GM21576 (cell line): Measurements from ENCODE around the gene GRXCR1.

ENCODE experiments used
- ATAC-seq: cut with Tn5 transposase; IDR thresholded peaks from one replicate; pipeline ENCODE4 v1.9.1; 2021; ENCODE audit warnings: mild to moderate bottlenecking, moderate library complexity; ENCODE audit not compliant: unreplicated experiment

Gene GRXCR1

DNA sequence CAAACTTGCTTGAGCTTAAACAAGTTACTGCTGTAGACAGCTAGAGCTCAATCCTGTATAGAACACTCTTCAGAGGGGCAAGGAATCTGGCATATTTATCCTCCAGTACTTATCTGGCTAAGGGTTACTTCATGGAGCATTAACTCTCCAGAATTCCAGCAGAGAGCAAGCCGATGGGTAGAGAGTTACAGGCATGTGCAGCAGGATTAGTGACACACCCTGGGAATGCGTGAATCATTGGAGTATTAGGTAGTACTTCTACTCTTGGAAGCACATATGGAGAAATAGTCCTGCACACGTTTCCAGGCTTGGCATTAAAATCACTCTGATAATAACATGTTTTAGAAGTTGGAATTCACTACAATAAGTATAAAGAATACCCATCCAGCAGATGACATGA is 35.4 kb downstream of the GRXCR1 start:
- ATAC-seq = no peak

DNA sequence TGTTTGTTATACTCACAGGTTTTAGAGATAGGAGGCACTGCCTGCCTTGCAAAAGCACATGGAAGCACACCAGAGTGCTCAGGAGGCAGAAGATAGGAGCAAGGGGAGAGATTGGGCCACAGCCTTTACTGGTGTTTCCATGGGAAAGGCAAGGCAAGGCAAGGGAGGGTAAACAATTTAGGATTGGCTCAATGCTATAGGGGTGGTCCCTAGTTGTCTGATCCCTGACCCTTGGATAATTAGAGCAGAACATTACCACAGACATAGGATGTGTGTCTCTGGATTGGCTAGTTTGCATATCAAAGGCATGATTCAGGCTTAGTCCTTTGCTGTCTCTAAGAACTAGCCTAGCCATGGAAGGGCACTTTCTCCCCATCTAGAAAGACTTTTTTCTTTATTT is 36.1 kb downstream of the GRXCR1 start:
- ATAC-seq = no peak

- ATAC-seq = no peak
Measured at GRCh38 chr4:42942216-42942615, 49.7 kb downstream of the GRXCR1 start.

- ATAC-seq = no peak
Measured at GRCh38 chr4:42945874-42946273, 53.4 kb downstream of the GRXCR1 start.

GRCh38 chr4:42953321-42953720 is 60.8 kb downstream of the GRXCR1 start:
- no peak for ATAC-seq

DNA sequence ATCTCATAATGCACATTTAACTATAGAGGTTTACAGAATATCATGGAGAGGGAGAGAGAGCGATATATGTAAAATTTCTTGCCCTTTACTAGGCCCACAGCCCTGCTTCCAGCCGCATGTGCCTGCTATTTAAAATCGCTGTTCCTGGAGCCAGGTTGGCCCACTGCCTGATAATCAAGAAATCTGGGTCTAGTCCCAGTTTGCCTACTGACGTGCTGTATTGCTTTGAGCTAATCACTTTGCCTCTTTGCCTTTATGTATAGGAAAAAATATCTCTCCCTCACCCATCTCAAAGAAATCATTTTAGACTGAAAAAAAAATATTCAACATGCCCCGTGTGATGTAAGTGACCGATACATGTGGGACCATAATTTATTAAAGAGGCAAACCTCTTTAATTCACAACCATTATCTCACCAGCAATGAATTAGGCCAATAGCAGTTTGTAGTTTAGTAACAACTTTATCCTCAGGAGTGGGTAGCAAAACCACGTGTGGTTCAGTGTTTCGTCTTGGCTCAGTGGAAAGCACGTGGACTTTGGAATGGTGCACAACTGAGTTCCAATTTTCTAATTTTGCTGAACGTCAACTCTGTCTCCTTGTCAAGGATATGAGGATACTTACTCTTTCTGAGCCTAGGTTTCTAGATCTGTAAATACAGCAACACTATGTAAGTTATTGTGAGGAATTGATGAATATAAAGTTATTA is 62.6 kb downstream of the GRXCR1 start:
- ATAC-seq = no peak

DNA sequence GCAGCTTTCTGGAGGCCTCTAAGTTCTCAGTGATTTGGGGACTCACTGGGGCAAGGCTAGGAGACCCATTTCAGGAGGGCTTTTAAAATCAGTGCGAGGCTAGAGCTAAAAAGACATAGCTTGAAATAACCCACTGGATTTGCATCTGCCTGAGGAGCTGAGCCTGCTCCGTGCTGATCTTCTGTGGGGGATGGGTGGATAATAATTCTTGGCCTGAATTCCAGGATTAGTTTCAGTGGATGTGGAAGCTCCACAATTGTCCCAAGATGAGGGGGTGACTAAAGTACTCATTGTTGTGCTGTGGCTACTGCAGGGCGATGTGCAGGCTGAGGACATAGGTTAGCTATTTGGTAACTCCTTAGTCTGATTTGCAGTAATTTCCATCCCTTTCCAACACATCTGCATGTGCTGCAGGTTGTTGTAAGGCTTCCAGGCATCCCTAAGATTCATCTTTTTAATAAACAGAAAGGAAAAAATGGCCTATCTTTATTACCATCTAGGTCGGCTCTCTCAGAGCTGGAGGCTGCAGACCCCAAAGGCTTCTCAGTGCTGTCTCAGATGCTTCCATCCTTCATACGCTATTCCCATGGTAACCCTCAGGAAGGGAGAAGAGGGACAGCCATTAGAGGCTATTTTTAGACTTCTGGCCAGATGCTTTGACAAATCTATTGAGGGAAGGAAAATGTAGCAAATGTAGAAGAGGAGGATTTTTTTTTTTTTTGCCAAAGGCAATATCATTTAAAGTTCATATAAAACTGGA is 63.4 kb downstream of the GRXCR1 start:
- no peak for ATAC-seq

DNA sequence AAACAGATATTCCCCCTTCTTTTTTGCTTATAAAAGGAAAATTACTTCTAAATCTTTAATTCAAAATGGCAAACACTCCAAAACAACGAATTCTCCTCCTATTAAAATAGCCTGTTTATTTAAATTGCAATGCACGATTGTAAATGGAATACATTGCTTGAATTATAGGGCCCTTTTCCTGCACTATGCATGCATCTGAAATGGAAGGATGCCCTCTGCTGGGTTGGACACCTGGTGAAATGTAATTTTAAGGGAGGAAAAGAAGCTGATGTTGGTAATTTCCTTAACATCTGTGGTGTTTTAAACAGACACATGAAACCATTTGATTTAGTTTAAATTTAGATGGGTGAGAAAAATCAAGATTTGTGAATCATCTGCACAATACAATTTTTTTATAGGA is 72.8 kb downstream of the GRXCR1 start:
- no peak for ATAC-seq

DNA sequence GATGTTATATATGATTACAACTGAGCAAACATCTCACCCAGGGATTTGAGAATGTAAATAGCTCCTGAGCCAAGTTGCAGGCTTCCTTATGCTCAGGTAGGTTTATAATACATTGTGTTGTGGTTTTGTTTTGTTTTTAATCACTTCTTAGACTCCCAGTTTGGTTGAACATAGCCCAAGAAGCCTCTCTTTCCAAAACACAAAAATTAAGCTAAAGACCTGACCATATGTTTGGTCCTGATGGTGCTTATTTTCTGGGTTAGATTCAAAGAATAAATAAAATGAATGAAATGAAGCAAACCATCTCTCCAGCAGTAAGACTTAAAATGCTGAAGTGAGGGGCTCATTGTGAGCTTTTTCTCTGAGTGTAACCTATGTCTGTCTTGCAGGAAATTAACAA is 93.5 kb downstream of the GRXCR1 start:
- ATAC-seq = no peak

- peak; percentile 88 for ATAC-seq
Measured at GRCh38 chr4:42995343-42995944, 102.9 kb downstream of the GRXCR1 start.

GRCh38 chr4:43008793-43009192 is 116.3 kb downstream of the GRXCR1 start:
- no peak for ATAC-seq

- ATAC-seq = no peak
Measured at GRCh38 chr4:43014256-43014655, 121.7 kb downstream of the GRXCR1 start.

GRCh38 chr4:43041632-43042031 is 149.1 kb downstream of the GRXCR1 start:
- no peak for ATAC-seq

DNA sequence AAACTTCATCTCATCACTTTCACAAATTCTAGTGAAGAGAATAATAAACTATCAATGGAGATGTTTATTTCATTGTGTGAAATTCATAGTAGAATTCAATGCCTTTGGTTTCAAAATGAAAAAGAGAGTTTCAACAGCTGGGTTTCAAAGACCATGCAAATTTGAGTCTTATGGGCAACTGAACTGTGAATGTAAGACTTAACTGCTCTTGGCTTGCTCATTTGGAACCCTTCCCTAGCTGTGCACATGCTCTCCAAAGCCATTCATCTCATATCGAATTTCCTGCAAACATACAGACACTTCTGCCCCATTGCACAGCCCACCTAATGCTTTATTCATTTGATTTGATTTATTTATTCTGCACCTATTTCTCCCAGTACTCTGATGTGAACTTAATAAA is 154.5 kb downstream of the GRXCR1 start:
- peak; percentile 59 for ATAC-seq

DNA sequence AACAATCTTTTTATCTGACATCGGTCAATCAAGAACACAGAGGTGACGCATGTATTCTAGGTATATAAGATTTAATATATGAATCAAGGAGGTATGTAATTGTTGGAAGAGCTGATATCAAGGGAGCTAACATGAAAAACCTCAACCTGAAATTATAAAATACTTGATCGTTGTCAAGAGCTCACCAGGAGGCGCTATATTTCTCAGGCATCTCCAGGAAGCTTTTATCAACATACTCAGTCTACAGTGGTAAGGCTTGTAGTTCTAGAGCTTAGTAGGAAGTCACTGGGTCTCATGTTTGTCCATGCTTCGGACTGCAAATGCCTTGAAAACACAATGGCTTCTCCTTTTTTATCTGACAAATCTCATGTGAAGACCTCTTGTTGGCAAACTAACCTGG is 156.1 kb downstream of the GRXCR1 start:
- ATAC-seq = no peak

GRCh38 chr4:43049326-43049725 is 156.8 kb downstream of the GRXCR1 start:
- no peak for ATAC-seq

- no peak for ATAC-seq
Measured at GRCh38 chr4:43066415-43066814, 173.9 kb downstream of the GRXCR1 start.

GRCh38 chr4:43071069-43071468 is 178.6 kb downstream of the GRXCR1 start:
- ATAC-seq = no peak
